Hepatocyte (in vitro differentiated cells): ENCODE measurements around the gene TRPV2. TPM values are rescaled to one million over a fixed set of nuclear protein-coding genes. Genes with fewer than 3 reads are reported as not detected.

Experiments used
- DNase-seq: peaks from one replicate; pipeline ENCODE4 v3.0.0-alpha.2; 2016; ENCODE audit warnings: low spot score
- H2AFZ ChIP-seq: fragments of 200-600 bp; sonication (generic); 2 replicates; pipeline ENCODE4 v1.6.0; 2016; ENCODE audit warnings: antibody characterized with exemption, mild to moderate bottlenecking
- H3K27ac ChIP-seq: fragments of 200-600 bp; sonication (generic); 2 replicates; pipeline ENCODE4 v1.5.1; 2016; ENCODE audit warnings: mild to moderate bottlenecking
- H3K27me3 ChIP-seq: fragments of 200-600 bp; sonication (generic); 2 replicates; pipeline ENCODE4 v1.6.1; 2016
- H3K36me3 ChIP-seq: fragments of 200-600 bp; sonication (generic); replicated peaks from 2 replicates; pipeline ENCODE4 v1.5.1; 2016; ENCODE audit warnings: low read depth; ENCODE audit not compliant: insufficient read depth
- H3K4me1 ChIP-seq: fragments of 200-600 bp; sonication (generic); 2 replicates; pipeline ENCODE4 v1.5.1; 2016; ENCODE audit warnings: mild to moderate bottlenecking, moderate library complexity; ENCODE audit not compliant: insufficient read depth
- H3K4me2 ChIP-seq: fragments of 200-600 bp; sonication (generic); 2 replicates; pipeline ENCODE4 v1.6.0; 2016
- H3K4me3 ChIP-seq: fragments of 200-600 bp; sonication (generic); 2 replicates; pipeline ENCODE4 v1.5.1; 2016; ENCODE audit warnings: mild to moderate bottlenecking
- H3K79me2 ChIP-seq: fragments of 200-600 bp; sonication (generic); 2 replicates; pipeline ENCODE4 v1.6.0; 2017; ENCODE audit warnings: mild to moderate bottlenecking
- H3K9me2 ChIP-seq: fragments of 200-600 bp; sonication (generic); replicated peaks from 2 replicates; pipeline ENCODE4 v1.6.0; 2017; ENCODE audit warnings: mild to moderate bottlenecking; ENCODE audit not compliant: insufficient read depth
- H3K9me3 ChIP-seq: fragments of 200-600 bp; sonication (generic); 2 replicates; pipeline ENCODE4 v1.5.1; 2016; ENCODE audit warnings: low read depth, mild to moderate bottlenecking
- H4K20me1 ChIP-seq: fragments of 200-600 bp; sonication (generic); 2 replicates; pipeline ENCODE4 v1.6.0; 2016; ENCODE audit warnings: mild to moderate bottlenecking; ENCODE audit not compliant: insufficient read depth, poor library complexity, severe bottlenecking
- CTCF ChIP-seq: fragments of 200-600 bp; sonication (generic); IDR thresholded peaks from 2 replicates; pipeline ENCODE4 v1.5.1; 2016; ENCODE audit warnings: antibody characterized with exemption, mild to moderate bottlenecking; ENCODE audit not compliant: poor library complexity
- EZH2 ChIP-seq: fragments of 200-600 bp; sonication (generic); IDR thresholded peaks from 2 replicates; pipeline ENCODE4 v1.6.1; 2016; ENCODE audit warnings: antibody characterized with exemption, mild to moderate bottlenecking, borderline replicate concordance
- EZH2phosphoT487 ChIP-seq: fragments of 200-600 bp; sonication (generic); IDR thresholded peaks from one replicate; pipeline ENCODE4 v1.6.1; 2018; ENCODE audit warnings: antibody characterized with exemption, mild to moderate bottlenecking, low read depth, moderate library complexity; ENCODE audit not compliant: unreplicated experiment, severe bottlenecking
- WGBS: methylation state at CpG from one replicate; pipeline ENCODE4 v1.1.6; 2016; ENCODE audit warnings: low lambda C conversion rate; ENCODE audit errors: missing lambda C conversion rate; 5-methylcytosine and 5-hydroxymethylcytosine counted together
- polyA plus RNA-seq: library from polyadenylated mRNA; unstranded; fragments of >200 nt; fragmentation: Nextera tagmentation; extraction: Ambion mirVana; gene quantifications from 2 replicates; pipeline ENCODE4 v1.2.1, GENCODE V29; 2016
- total RNA-seq: library from RNA; depleted of rRNA; stranded (reverse); fragments of >200 nt; gene quantifications from 2 replicates; pipeline ENCODE4 v1.2.3, GENCODE V29; 2014

TRPV2 gene
- total and polyA plus RNA-seq, 2 experiments from 2014 or later: 7.7 to 10.1 TPM

- H2AFZ ChIP-seq: peak overlapping the region; percentile 39
- H3K9me3 ChIP-seq: no peaks in the 10 kb centered on the region
- H3K27ac ChIP-seq: peak overlapping the region; percentile 92
- H3K4me2 ChIP-seq: peak overlapping the region; percentile 74
- H3K27me3 ChIP-seq: no peaks in the 10 kb centered on the region
- H4K20me1 ChIP-seq: peaks cover 37% of the 10 kb centered on the region
- no peaks in the 10 kb centered on the region for H3K9me2 ChIP-seq
- no peak for DNase-seq
- peaks cover 33% of the 10 kb centered on the region for H3K4me1 ChIP-seq
- TF ChIP-seq EZH2phosphoT487: no peak
- no peak for TF ChIP-seq CTCF
- TF ChIP-seq EZH2: no peak
- H3K79me2 ChIP-seq: peaks cover 37% of the 10 kb centered on the region
- 29% methylated on average over 8 of the region's 8 CpGs for WGBS
- H3K36me3 ChIP-seq: peaks cover 4% of the 10 kb centered on the region
- H3K4me3 ChIP-seq: peak overlapping the region; percentile 9
Measured at GRCh38 chr17:16438173-16438556, 22.8 kb downstream of the TRPV2 start.

- Histone ChIP-seq H3K4me1 (peaks cover 33% of the 10 kb centered on the region), H3K36me3 (peaks cover 4% of the 10 kb centered on the region), H2AFZ (peak overlapping the region; percentile 39), H3K27me3 (no peaks in the 10 kb centered on the region), H3K27ac (peak overlapping the region; percentile 92), H3K9me3 (no peaks in the 10 kb centered on the region), H4K20me1 (peaks cover 40% of the 10 kb centered on the region), H3K79me2 (peaks cover 37% of the 10 kb centered on the region), H3K9me2 (no peaks in the 10 kb centered on the region), H3K4me2 (peak overlapping the region; percentile 92), H3K4me3 (peak overlapping the region; percentile 59)
- TF ChIP-seq CTCF: no peak
- no peak for TF ChIP-seq EZH2phosphoT487
- TF ChIP-seq EZH2: no peak
- WGBS: under 1% methylated on average over 46 of the region's 46 CpGs
- DNase-seq: peak; percentile 99
Measured at GRCh38 chr17:16438557-16439302, 23.4 kb downstream of the TRPV2 start.

- Histone ChIP-seq H2AFZ (no peak overlapping the region), H3K36me3 (peaks cover 4% of the 10 kb centered on the region), H4K20me1 (peaks cover 44% of the 10 kb centered on the region), H3K79me2 (peaks cover 37% of the 10 kb centered on the region), H3K4me2 (peak overlapping the region; percentile 92), H3K9me2 (no peaks in the 10 kb centered on the region), H3K4me3 (peak overlapping the region; percentile 59), H3K4me1 (peaks cover 33% of the 10 kb centered on the region), H3K27ac (peak overlapping the region; percentile 74), H3K9me3 (no peaks in the 10 kb centered on the region), H3K27me3 (no peaks in the 10 kb centered on the region)
- DNase-seq: no peak
- 2% methylated on average over 25 of the region's 25 CpGs for WGBS
- no peak for TF ChIP-seq CTCF
- TF ChIP-seq EZH2: no peak
- TF ChIP-seq EZH2phosphoT487: no peak
Measured at GRCh38 chr17:16439303-16439791, 24.0 kb downstream of the TRPV2 start.
